Adrenal gland (tissue), 12 donors: Measurements from ENCODE around the gene SLC48A1. TPM values are rescaled to one million over a fixed set of nuclear protein-coding genes. Genes with fewer than 3 reads are reported as not detected.

Experiments
- DNase-seq, 7 donors: peaks; one replicate each; pipeline ENCODE4 v3.0.0-alpha.2; 2019 to 2020
- H3K27ac ChIP-seq, 5 donors: fragments of 200-600 bp; sonication (generic) in 4 of 5; 1 replicate in 3 of 5; 2 replicates in 2 of 5; pipeline versions ENCODE4 v1.5.1 to v1.8.0; 2016 to 2020; ENCODE audit warnings: mild to moderate bottlenecking in 1 of 5
- H3K27me3 ChIP-seq: fragments of 200-600 bp; 2 replicates; pipeline ENCODE4 v1.8.0; 2021
- H3K36me3 ChIP-seq, 2 donors: fragments of 200-600 bp; replicated peaks in 1 of 2; 1 replicate in 1 of 2; 2 replicates in 1 of 2; pipeline versions ENCODE4 v1.5.1 to v1.8.0; 2018 to 2022
- H3K4me1 ChIP-seq, 2 donors: fragments of 200-600 bp; replicated peaks in 1 of 2; 1 replicate in 1 of 2; 2 replicates in 1 of 2; pipeline versions ENCODE4 v1.5.1 to v1.8.0; 2018 to 2021
- H3K4me3 ChIP-seq, 4 donors: fragments of 200-600 bp; sonication (generic) in 3 of 4; one replicate each; pipeline ENCODE4 v1.5.1; 2016 to 2018
- H3K9me3 ChIP-seq, 3 donors: fragments of 200-600 bp; sonication (generic) in 1 of 3; replicated peaks in 1 of 3; 1 replicate in 2 of 3; 2 replicates in 1 of 3; pipeline versions ENCODE4 v1.5.1 to v1.8.0; 2016 to 2021
- POLR2A ChIP-seq, 2 donors: fragments of 450-650 bp; IDR thresholded peaks; one replicate each; pipeline ENCODE4 v1.6.1; 2017; ENCODE audit warnings: antibody characterized with exemption in 2 of 2, mild to moderate bottlenecking in 2 of 2, moderate library complexity in 1 of 2
- WGBS, 4 donors: extraction: QIAGEN DNeasy Blood & Tissue Kit in 2 of 4; methylation state at CpG; one replicate each; pipeline versions ENCODE4 v1.1.5 to v1.1.7; 2013 to 2017; 5-methylcytosine and 5-hydroxymethylcytosine counted together
- intact Hi-C, 2 donors: fragments of 100-400 bp; cut with DNase I; formaldehyde crosslinking; loops; one replicate each; pipeline versions ENCODE4 v1.14.1 to v1.15.0; 2022 to 2023
- polyA plus RNA-seq, 3 donors: library from polyadenylated mRNA; stranded (reverse); fragments of 200-250 nt in 2 of 3; fragments of 350-450 nt in 1 of 3; fragmentation: Illumina TruSeq in 1 of 3; extraction: RNeasy Lipid Tissue Mini Kit (QIAGEN cat#74804) in 1 of 3; gene quantifications; one replicate each; pipeline ENCODE4 v1.2.3, GENCODE V29; 2013 to 2014
- total RNA-seq, 9 donors: library from RNA; depleted of rRNA in 4 of 9; stranded (reverse); fragments of >200 nt in 4 of 9; fragments of 120-200 nt in 1 of 9; fragmentation: NEBNext Ultra II Directional in 1 of 9; extraction: Animal tissue kit (Norgen Biotek cat#: 25700) in 1 of 9; gene quantifications; one replicate each; pipeline versions ENCODE4 v1.1.0 to v1.2.4, GENCODE V29; 2013 to 2023
- TF ChIP-seq, protein P1 (sequence below), 6 experiments: fragments of 450-650 bp in 4 of 6; fragments of 200-600 bp in 2 of 6; sonication (generic) in 1 of 6; IDR thresholded peaks; 1 replicate in 5 of 6; 2 replicates in 1 of 6; pipeline versions ENCODE4 v1.5.1 to v1.8.0; 2016 to 2021; ENCODE audit warnings: antibody characterized with exemption in 6 of 6, mild to moderate bottlenecking in 2 of 6, moderate library complexity in 1 of 6
- donor health status: healthy with polysubstance abuse.
- donor health status: Bipolar disorder and iron deficiency.
- donor health status: DM: yes; HTN: yes; CAD: no.
- donor health status: DM: no; HTN: no; CAD: no.
- donor health status: DM: no; HTN: no; CAD: no.
- donor health status: DM: yes; HTN: yes; CAD: no.

The SLC48A1 gene
- total and polyA plus RNA-seq, 12 donors, result 8.5 to 91.9 (median 57.5) TPM

DNA sequence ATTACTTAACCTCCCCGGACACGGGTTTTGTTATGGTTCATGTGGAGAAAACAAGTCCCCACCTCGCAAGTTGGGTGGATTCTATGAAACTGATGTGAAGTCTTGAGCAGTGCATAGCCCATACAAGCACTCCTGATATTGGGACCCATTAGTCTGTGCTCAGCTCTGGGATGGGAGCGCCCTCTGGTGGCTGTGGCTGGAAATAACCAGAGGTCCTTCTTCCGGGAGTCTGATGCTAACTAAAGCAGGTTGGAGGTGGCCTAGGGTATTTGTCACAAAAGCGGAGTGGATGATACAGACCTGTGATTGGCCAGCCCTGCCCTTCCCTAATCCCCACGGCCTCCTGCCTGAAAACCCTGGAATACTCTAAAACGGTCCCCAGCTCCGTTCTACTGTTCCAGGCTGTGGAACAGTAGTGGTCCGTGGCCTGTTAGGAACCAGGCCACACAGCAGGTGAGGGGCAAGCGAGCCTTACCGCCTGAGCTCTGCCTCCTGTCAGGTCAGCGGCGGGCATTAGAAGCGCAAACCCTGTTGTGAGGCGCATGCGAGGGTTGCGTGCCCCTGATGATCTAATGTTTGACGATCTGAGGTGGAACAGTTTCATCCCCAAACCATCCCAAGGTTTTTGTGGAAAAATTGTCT, 6.4 kb downstream of the SLC48A1 start:
- peak in 1 of 2 donors; percentile 1 for TF ChIP-seq POLR2A (IDR thresholded peaks at IDR 0.05)
- TF ChIP-seq, protein P1, sequence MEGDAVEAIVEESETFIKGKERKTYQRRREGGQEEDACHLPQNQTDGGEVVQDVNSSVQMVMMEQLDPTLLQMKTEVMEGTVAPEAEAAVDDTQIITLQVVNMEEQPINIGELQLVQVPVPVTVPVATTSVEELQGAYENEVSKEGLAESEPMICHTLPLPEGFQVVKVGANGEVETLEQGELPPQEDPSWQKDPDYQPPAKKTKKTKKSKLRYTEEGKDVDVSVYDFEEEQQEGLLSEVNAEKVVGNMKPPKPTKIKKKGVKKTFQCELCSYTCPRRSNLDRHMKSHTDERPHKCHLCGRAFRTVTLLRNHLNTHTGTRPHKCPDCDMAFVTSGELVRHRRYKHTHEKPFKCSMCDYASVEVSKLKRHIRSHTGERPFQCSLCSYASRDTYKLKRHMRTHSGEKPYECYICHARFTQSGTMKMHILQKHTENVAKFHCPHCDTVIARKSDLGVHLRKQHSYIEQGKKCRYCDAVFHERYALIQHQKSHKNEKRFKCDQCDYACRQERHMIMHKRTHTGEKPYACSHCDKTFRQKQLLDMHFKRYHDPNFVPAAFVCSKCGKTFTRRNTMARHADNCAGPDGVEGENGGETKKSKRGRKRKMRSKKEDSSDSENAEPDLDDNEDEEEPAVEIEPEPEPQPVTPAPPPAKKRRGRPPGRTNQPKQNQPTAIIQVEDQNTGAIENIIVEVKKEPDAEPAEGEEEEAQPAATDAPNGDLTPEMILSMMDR (IDR thresholded peaks at IDR 0.05), result peak; percentile 95 to 98 (median 97)
- Histone ChIP-seq H3K27ac (peak overlapping the region in 2 of 5 donors; percentile 51 to 73), H3K4me3 (no peak overlapping the region), H3K9me3 (no peaks in the 10 kb centered on the region), H3K4me1 (peaks cover 35 to 56% of the 10 kb centered on the region in 2 donors), H3K27me3 (no peaks in the 10 kb centered on the region), H3K36me3 (peaks cover 0 to 27% of the 10 kb centered on the region in 2 donors)
- WGBS, 4 donors, result 16 to 30% (median 28%) methylated on average over 10 to 19 of the region's 19 CpGs
- DNase-seq, result peak; percentile 86 to 97 (median 90)
- intact Hi-C loops, result loop anchor here in 1 of 2 donors (5.0 kb wide), 1 partner anchor 37 kb away; no protein-coding TSS in a partner anchor

DNA sequence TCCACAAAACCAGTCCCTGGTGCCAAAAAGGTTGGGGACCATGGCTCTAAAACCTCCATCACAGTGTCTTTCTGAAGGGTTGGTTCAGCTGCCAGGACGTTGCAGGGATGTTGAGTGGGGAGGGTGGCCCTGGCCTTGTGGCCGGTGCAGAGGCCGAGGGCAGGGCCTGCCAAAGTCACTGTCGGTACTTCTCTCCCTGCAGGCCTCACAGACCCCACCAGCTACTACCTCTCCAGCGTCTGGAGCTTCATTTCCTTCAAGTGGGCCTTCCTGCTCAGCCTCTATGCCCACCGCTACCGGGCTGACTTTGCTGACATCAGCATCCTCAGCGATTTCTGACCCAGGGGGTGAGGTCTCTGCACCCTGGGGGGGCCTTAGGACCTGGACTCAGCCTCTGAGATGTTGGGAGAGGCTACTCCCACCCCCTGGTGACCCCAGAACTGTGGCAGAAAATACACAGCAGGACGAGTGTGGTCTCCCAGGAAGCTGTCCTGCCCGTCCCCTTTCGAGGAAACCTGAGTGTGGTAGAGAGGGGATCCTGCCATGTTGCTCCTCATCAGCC, 7.0 kb downstream of the SLC48A1 start:
- intact Hi-C loops, result loop anchor here (5.0 kb wide), 2 partner anchors 38 to 52 kb away; no protein-coding TSS in a partner anchor
- no peak overlapping the region for H3K4me3 ChIP-seq
- H3K27ac ChIP-seq, result peak overlapping the region in 3 of 5 donors; percentile 36 to 73 (median 51)
- no peaks in the 10 kb centered on the region for H3K27me3 ChIP-seq
- DNase-seq, result no peak
- WGBS, 4 donors, result 52 to 60% (median 58%) methylated on average over 7 to 11 of the region's 11 CpGs
- no peaks in the 10 kb centered on the region for H3K9me3 ChIP-seq
- H3K36me3 ChIP-seq, result peaks cover 0 to 33% of the 10 kb centered on the region in 2 donors
- TF ChIP-seq POLR2A (IDR thresholded peaks at IDR 0.05), result no peak
- TF ChIP-seq, protein P1 (IDR thresholded peaks at IDR 0.05), result no peak
- H3K4me1 ChIP-seq, result peaks cover 32 to 50% of the 10 kb centered on the region in 2 donors

DNA sequence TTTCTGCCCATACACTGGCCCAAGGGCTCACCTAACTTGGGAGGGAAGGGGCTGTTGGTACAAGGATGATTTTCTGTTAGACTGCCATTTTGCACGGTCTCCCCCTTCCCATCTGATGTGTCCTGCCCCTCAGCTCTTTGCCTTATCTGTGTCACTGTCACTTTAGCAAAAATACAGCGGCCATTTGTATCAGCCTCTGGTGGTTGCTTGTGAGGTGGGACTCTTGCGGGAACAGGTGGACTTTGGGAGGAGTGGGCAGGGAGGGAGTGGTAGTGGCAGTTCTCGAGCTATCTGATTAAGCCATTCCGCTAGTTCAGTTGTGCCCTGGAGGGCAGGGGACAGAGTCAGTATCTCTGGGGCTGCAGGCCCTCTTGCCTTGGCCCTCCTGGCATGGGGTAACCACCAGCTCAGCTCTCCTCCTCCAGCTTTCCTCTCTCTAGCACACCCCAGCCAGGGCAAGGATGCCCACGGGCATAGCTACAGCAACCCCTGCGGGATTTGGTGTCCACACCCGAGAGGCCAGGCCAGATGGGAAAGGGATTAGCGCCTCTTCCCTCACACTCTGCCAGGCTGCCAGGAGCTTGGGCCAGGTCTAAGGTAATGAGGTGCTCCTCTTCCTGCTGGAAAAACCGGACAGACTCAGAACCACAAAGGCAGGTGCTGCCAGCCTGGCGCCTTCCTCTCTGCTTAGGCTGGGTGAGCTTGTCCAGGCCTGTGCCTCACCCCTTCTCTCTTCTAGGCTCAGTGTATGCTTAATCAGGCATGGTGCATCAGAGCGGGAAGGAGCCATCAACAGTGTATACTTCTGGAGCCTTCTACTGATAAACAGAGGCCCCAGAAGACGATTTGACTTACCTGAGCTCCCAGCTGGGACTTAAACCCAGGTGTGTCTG, 8.7 kb downstream of the SLC48A1 start:
- Histone ChIP-seq H3K4me1 (peaks cover 23 to 43% of the 10 kb centered on the region in 2 donors), H3K27ac (peak overlapping the region in 2 of 5 donors; percentile 22 to 44), H3K27me3 (no peaks in the 10 kb centered on the region), H3K36me3 (peaks cover 0 to 50% of the 10 kb centered on the region in 2 donors), H3K4me3 (no peak overlapping the region), H3K9me3 (no peaks in the 10 kb centered on the region)
- no peak for DNase-seq
- intact Hi-C loops, result loop anchor here (5.0 kb wide), 1 partner anchor 51 kb away; no protein-coding TSS in a partner anchor
- WGBS, 4 donors, result 78 to 84% (median 82%) methylated on average over 8 to 13 of the region's 13 CpGs
- TF ChIP-seq POLR2A (IDR thresholded peaks at IDR 0.05), result no peak
- TF ChIP-seq, protein P1 (IDR thresholded peaks at IDR 0.05), result no peak

DNA sequence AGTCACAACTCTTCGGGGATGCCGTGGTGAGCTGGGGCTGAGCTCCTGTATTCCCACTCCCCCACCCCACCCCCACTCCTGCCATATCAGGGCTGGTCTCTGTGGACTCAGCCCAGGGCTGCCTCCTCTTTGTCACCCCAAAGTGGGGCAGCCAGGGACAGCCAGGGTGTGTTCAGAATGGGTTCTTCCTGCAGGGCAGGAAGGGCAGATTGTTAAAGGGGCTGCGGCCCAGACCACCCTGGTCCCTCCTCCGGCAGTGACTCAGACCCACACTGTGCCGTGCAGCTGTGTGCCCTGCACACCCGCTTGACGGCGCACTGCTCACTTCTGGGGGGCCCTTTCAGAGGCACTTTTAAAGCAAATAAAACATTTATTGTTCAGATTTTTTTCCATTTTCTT, 9.3 kb downstream of the SLC48A1 start:
- Histone ChIP-seq H3K4me3 (no peak overlapping the region), H3K9me3 (no peaks in the 10 kb centered on the region), H3K36me3 (peaks cover 0 to 57% of the 10 kb centered on the region in 2 donors), H3K4me1 (peaks cover 20 to 43% of the 10 kb centered on the region in 2 donors), H3K27ac (peak overlapping the region in 2 of 5 donors; percentile 15 to 44), H3K27me3 (no peaks in the 10 kb centered on the region)
- intact Hi-C loops, result loop anchor here (5.0 kb wide), 1 partner anchor 50 kb away; no protein-coding TSS in a partner anchor
- 69 to 82% (median 75%) methylated on average over 6 to 8 of the region's 8 CpGs for WGBS, 4 donors
- no peak for DNase-seq
- TF ChIP-seq, protein P1 (IDR thresholded peaks at IDR 0.05), result no peak
- TF ChIP-seq POLR2A (IDR thresholded peaks at IDR 0.05), result no peak
